IMR-90 (cell line): ENCODE results near the gene NPIPB2. TPM values are rescaled to one million over a fixed set of nuclear protein-coding genes. Genes with fewer than 3 reads are reported as not detected.
"Not testable (repeated sequence)": the region's sequence is repeated elsewhere in the genome, so short reads cannot be mapped to it uniquely, and the experiment has no call there.

Source experiments
- ATAC-seq: fragments of 200-7000 bp; cut with Tn5 transposase; 2 replicates; pipeline ENCODE4 v1.9.1; 2020; ENCODE audit warnings: low read depth, mild to moderate bottlenecking, moderate library complexity
- BruUV-seq: library from RNA; stranded (reverse); fragments of 400-500 nt; replicated peaks from 2 replicates; lab custom pipeline; 2021; lab: Mats Ljungman, UMichigan
- CTCF ChIA-PET: fragments of 300-600 bp; formaldehyde crosslinking; extraction: SDS; loops from one replicate; lab custom pipeline; 2021; ENCODE audit warnings: antibody characterized with exemption; lab: Yijun Ruan, JAX
- POLR2A ChIA-PET: fragments of 300-600 bp; sonication (Branson Sonifier 250); formaldehyde crosslinking; loops from one replicate; lab custom pipeline; 2022; ENCODE audit warnings: antibody characterized with exemption; ENCODE audit not compliant: unreplicated experiment; lab: Charles Lee
- DNase-seq: peaks from one replicate; pipeline ENCODE4 v3.0.0; 2013
- H2AFZ ChIP-seq: replicated peaks from 2 replicates; pipeline ENCODE3; 2013; ENCODE audit warnings: low read length, mild to moderate bottlenecking; ENCODE audit not compliant: poor library complexity
- H2AK5ac ChIP-seq: 2 replicates; pipeline ENCODE4 v1.6.1; 2013; ENCODE audit warnings: low read depth, low read length, inconsistent platforms
- H2AK9ac ChIP-seq: replicated peaks from 2 replicates; pipeline ENCODE3; 2013; ENCODE audit warnings: mild to moderate bottlenecking, low read depth, low read length, moderate library complexity; ENCODE audit not compliant: poor library complexity
- H2BK120ac ChIP-seq: 2 replicates; pipeline ENCODE4 v1.6.1; 2013; ENCODE audit warnings: low read depth, low read length, inconsistent platforms
- H2BK15ac ChIP-seq: 3 replicates; pipeline ENCODE4 v1.6.1; 2013; ENCODE audit warnings: low read depth, low read length, inconsistent platforms
- H2BK20ac ChIP-seq: 2 replicates; pipeline ENCODE4 v1.6.1; 2013; ENCODE audit warnings: low read depth, mild to moderate bottlenecking, inconsistent platforms, low read length, moderate library complexity
- H2BK5ac ChIP-seq: 2 replicates; pipeline ENCODE4 v1.6.1; 2013; ENCODE audit warnings: mild to moderate bottlenecking, low read depth, low read length, inconsistent platforms; ENCODE audit not compliant: poor library complexity, severe bottlenecking
- H3K14ac ChIP-seq: replicated peaks from 2 replicates; pipeline ENCODE4 v1.6.1; 2013; ENCODE audit warnings: low read depth, low read length, inconsistent platforms
- H3K18ac ChIP-seq: 2 replicates; pipeline ENCODE4 v1.6.1; 2013; ENCODE audit warnings: low read depth, low read length, control low read depth
- H3K23ac ChIP-seq: 2 replicates; pipeline ENCODE4 v1.6.1; 2013; ENCODE audit warnings: low read depth, low read length, inconsistent platforms
- H3K27ac ChIP-seq: 2 replicates; pipeline ENCODE4 v1.5.1; 2013; ENCODE audit warnings: mild to moderate bottlenecking, control low read depth, low read length; ENCODE audit not compliant: insufficient read depth
- H3K27me3 ChIP-seq: 2 replicates; pipeline ENCODE4 v1.6.1; 2013; ENCODE audit warnings: low read length; ENCODE audit not compliant: control insufficient read depth, insufficient read depth
- H3K36me3 ChIP-seq: 2 replicates; pipeline ENCODE4 v1.6.1; 2013; ENCODE audit warnings: low read length, mixed read lengths; ENCODE audit not compliant: control insufficient read depth, insufficient read depth
- H3K4ac ChIP-seq: 2 replicates; pipeline ENCODE4 v1.6.1; 2013; ENCODE audit warnings: low read depth, low read length, inconsistent platforms
- H3K4me1 ChIP-seq: 2 replicates; pipeline ENCODE4 v1.6.1; 2013; ENCODE audit warnings: low read length, mixed read lengths; ENCODE audit not compliant: control insufficient read depth, insufficient read depth
- H3K4me2 ChIP-seq: 2 replicates; pipeline ENCODE4 v1.6.1; 2013; ENCODE audit warnings: low read depth, mild to moderate bottlenecking, control low read depth, low read length, moderate library complexity
- H3K4me3 ChIP-seq: 2 replicates; pipeline ENCODE4 v1.5.1; 2013; ENCODE audit warnings: low read depth, mild to moderate bottlenecking, control low read depth, low read length, moderate library complexity; ENCODE audit not compliant: insufficient read depth
- H3K56ac ChIP-seq: 2 replicates; pipeline ENCODE4 v1.6.1; 2013; ENCODE audit warnings: low read length, inconsistent platforms; ENCODE audit not compliant: insufficient read depth; ENCODE audit errors: extremely low read depth
- H3K79me1 ChIP-seq, 2 experiments: 2 replicates each; pipeline ENCODE4 v1.6.1; 2013; ENCODE audit warnings: low read length in 2 of 2, inconsistent platforms in 1 of 2, low read depth in 1 of 2
- H3K9ac ChIP-seq: 2 replicates; pipeline ENCODE4 v1.6.1; 2013; ENCODE audit warnings: low read depth, low read length, control low read depth
- H3K9me1 ChIP-seq: 2 replicates; pipeline ENCODE4 v1.6.1; 2013; ENCODE audit warnings: low read length, inconsistent platforms; ENCODE audit not compliant: insufficient read depth
- H3K9me3 ChIP-seq: 2 replicates; pipeline ENCODE4 v1.6.1; 2013; ENCODE audit warnings: low read length; ENCODE audit not compliant: control insufficient read depth, insufficient read depth
- H4K20me1 ChIP-seq: 2 replicates; pipeline ENCODE4 v1.6.1; 2013; ENCODE audit warnings: low read length, inconsistent platforms; ENCODE audit not compliant: insufficient read depth
- H4K5ac ChIP-seq: 2 replicates; pipeline ENCODE4 v1.6.1; 2013; ENCODE audit warnings: mild to moderate bottlenecking, low read depth, low read length, control low read depth
- H4K8ac ChIP-seq, 2 experiments: 2 replicates each; pipeline ENCODE4 v1.6.1; 2013; ENCODE audit warnings: low read depth in 2 of 2, low read length in 2 of 2, control low read depth in 1 of 2, inconsistent platforms in 1 of 2
- H4K91ac ChIP-seq: 2 replicates; pipeline ENCODE4 v1.6.1; 2013; ENCODE audit warnings: low read depth, low read length, inconsistent platforms; ENCODE audit not compliant: insufficient read depth
- CTCF ChIP-seq: conservative IDR thresholded peaks from 2 replicates; pipeline ENCODE4 v1.5.1; 2012; ENCODE audit warnings: mild to moderate bottlenecking, low read depth, low read length, improper control_type of control experiment
- NFE2L2 ChIP-seq: fragments of 150-350 bp; IDR thresholded peaks from 2 replicates; pipeline ENCODE4 v1.6.1; 2016; ENCODE audit warnings: low read depth, mild to moderate bottlenecking, low read length
- RAD21 ChIP-seq: IDR thresholded peaks from 2 replicates; pipeline ENCODE4 v1.6.1; 2012; ENCODE audit warnings: low read length, improper control_type of control experiment
- RFX5 ChIP-seq: IDR thresholded peaks from 2 replicates; pipeline ENCODE4 v1.8.0; 2012; ENCODE audit warnings: low read depth, mild to moderate bottlenecking, low read length, moderate library complexity
- SMC3 ChIP-seq: fragments of 150-350 bp; IDR thresholded peaks from 2 replicates; pipeline ENCODE4 v1.6.1; 2016; ENCODE audit warnings: low read depth, mild to moderate bottlenecking, antibody characterized with exemption, low read length, moderate library complexity
- WGBS, 2 experiments: methylation state at CpG; one replicate each; pipeline versions ENCODE4 v1.1.5 to v1.1.7; 2013; ENCODE audit warnings: missing lambda C conversion rate in 2 of 2; ENCODE audit not compliant: insufficient read length in 1 of 2; ENCODE audit errors: extremely low coverage in 2 of 2; 5-methylcytosine and 5-hydroxymethylcytosine counted together
- dilution Hi-C: fragments of 300-500 bp; cut with HindIII; formaldehyde crosslinking; loops from one replicate; pipeline ENCODE4 v1.14.3; 2018; ENCODE audit warnings: low sequenced_read_pairs; ENCODE audit not compliant: unreplicated experiment
- in situ Hi-C: fragments of 300-500 bp; cut with MboI; formaldehyde crosslinking; loops from 3 replicates; pipeline ENCODE4 v1.14.3; 2019; ENCODE audit warnings: low sequenced_read_pairs, inconsistent platforms, mixed read lengths
- intact Hi-C: fragments of 100-400 bp; cut with micrococcal nuclease; formaldehyde crosslinking; loops from 2 replicates; pipeline ENCODE4 v1.10.0; 2022
- polyA plus RNA-seq, 3 experiments: library from polyadenylated mRNA; depleted of rRNA; stranded (reverse); fragments of >200 nt; gene quantifications; 2 replicates each; pipeline ENCODE4 v1.2.3, GENCODE V29; 2012; ENCODE audit warnings: low replicate concordance in 1 of 3
- total RNA-seq: library from RNA; depleted of rRNA; stranded (reverse); fragments of >200 nt; gene quantifications from 2 replicates; pipeline ENCODE4 v1.2.3, GENCODE V29; 2012

The NPIPB2 gene
- total and polyA plus RNA-seq, 2 of the 4 experiments (the other 2 are of a cell fraction), result 2.2 to 7.7 TPM

GRCh38 chr16:11972128-11972527 lies 30.3 kb upstream of the NPIPB2 start:
- no peak overlapping the region for H2BK120ac ChIP-seq
- H2AFZ ChIP-seq, result peak overlapping the region; percentile 32
- H3K9me1 ChIP-seq, result no peaks in the 10 kb centered on the region
- no peak overlapping the region for H2BK5ac ChIP-seq
- no peak overlapping the region for H4K91ac ChIP-seq
- no peaks in the 10 kb centered on the region; the same call in 1 of the 2 replicates for H4K20me1 ChIP-seq
- peaks cover 11 to 16% of the 10 kb centered on the region in 2 experiments for H3K79me1 ChIP-seq
- CTCF ChIA-PET, result no interaction called here
- no peak overlapping the region for H3K4me2 ChIP-seq
- dilution Hi-C loops, result no loop called here
- POLR2A ChIA-PET, result no interaction called here
- no peaks in the 10 kb centered on the region for H3K27me3 ChIP-seq
- H3K14ac ChIP-seq, result no peak overlapping the region
- no peak overlapping the region for H2AK9ac ChIP-seq
- TF ChIP-seq CTCF (peak; percentile 37), NFE2L2 (no peak), RAD21 (no peak; the same call in 1 of the 2 replicates), RFX5 (no peak), SMC3 (peak; percentile 42)
- H2AK5ac ChIP-seq, result no peak overlapping the region
- H3K27ac ChIP-seq, result no peak overlapping the region
- no peak overlapping the region for H3K23ac ChIP-seq
- H3K4ac ChIP-seq, result no peak overlapping the region
- WGBS, 2 experiments, result 40% methylated on average over 3 of the region's 11 CpGs; no CpG with 5 or more reads in 1 of the 2 experiments
- H3K4me3 ChIP-seq, result no peak overlapping the region
- ATAC-seq (no peak), DNase-seq (no peak)
- no peak overlapping the region for H3K18ac ChIP-seq
- no peak overlapping the region for H4K8ac ChIP-seq
- no peak overlapping the region for H4K5ac ChIP-seq
- intact Hi-C loops, result loop anchor here (10.0 kb wide), 2 partner anchors 77 to 117 kb away; partner anchors contain the start of gene RSL1D1
- no peaks in the 10 kb centered on the region for H3K9me3 ChIP-seq
- H2BK15ac ChIP-seq, result no peak overlapping the region
- no peak overlapping the region for H2BK20ac ChIP-seq
- no peaks in the 10 kb centered on the region for H3K4me1 ChIP-seq
- BruUV-seq, result no TSS peak
- no peaks in the 10 kb centered on the region for H3K36me3 ChIP-seq
- H3K9ac ChIP-seq, result no peak overlapping the region
- in situ Hi-C loops, result no loop called here
- H3K56ac ChIP-seq, result no peak overlapping the region

- H3K4ac ChIP-seq, dilution Hi-C loops, H3K14ac ChIP-seq, POLR2A ChIA-PET, H2AK5ac ChIP-seq, H3K4me2 ChIP-seq, H3K36me3 ChIP-seq, H3K9me1 ChIP-seq, H2AFZ ChIP-seq, BruUV-seq, H4K91ac ChIP-seq, DNase-seq, H4K5ac ChIP-seq, H2BK20ac ChIP-seq, H2BK15ac ChIP-seq, H3K27me3 ChIP-seq, H3K56ac ChIP-seq, H3K9ac ChIP-seq, H4K8ac ChIP-seq, H3K23ac ChIP-seq, H3K79me1 ChIP-seq, ATAC-seq, H3K18ac ChIP-seq, H2BK120ac ChIP-seq, H3K27ac ChIP-seq, H3K4me3 ChIP-seq, H3K9me3 ChIP-seq, H4K20me1 ChIP-seq, CTCF ChIA-PET, H3K4me1 ChIP-seq, in situ Hi-C loops, H2BK5ac ChIP-seq, H2AK9ac ChIP-seq: not testable (repeated sequence)
- WGBS, 2 experiments, result no CpG with 5 or more reads among the region's 5 CpGs
- intact Hi-C loops, result loop anchor here (10.0 kb wide), 2 partner anchors 75 to 115 kb away; partner anchors contain the start of gene RSL1D1
These were observed 28.4 kb upstream of the NPIPB2 start for GRCh38 chr16:11970292-11970691.
